ENCODE results near the gene CEACAM19. TPM values are rescaled to one million over a fixed set of nuclear protein-coding genes. Genes with fewer than 3 reads are reported as not detected.

CEACAM19 gene
- total RNA-seq, 4 donors from 2014 or later: 1.0 to 16.1 (median 1.3) TPM

MicroRNAs within 50 kb of the gene (microRNA counts, 767-probe panel; counts per million panel counts)
- 0 to 1,821 counts per million in 2 donors for microRNA hsa-miR-4531

Small RNA genes within 50 kb of the gene (microRNA-seq; reads per million reads assigned to microRNA genes)
- not detected for gene MIR4531 (ENCODE audit: borderline microRNAs expressed, borderline replicate concordance)

Small RNA genes within 50 kb of the gene (small RNA-seq; reads per million reads assigned to genes)
- gene RF00285: not detected

Other genes starting within 250 kb of the CEACAM19 start
- 10 to 100 TPM in 1 of 4 donors, 1 to 10 TPM in 3; 1.0 to 23.7 (median 2.4) TPM for gene ZNF229, start 223.0 kb upstream of the CEACAM19 start, total RNA-seq
- 10 to 100 TPM in 2 of 4 donors, 1 to 10 TPM in 2; 2.6 to 23.4 (median 11.2) TPM for gene ZNF180, start 171.0 kb upstream of the CEACAM19 start, total RNA-seq
- 1 to 10 TPM in 1 of 4 donors, under 1 TPM in 1, not detected in 2; 0.40 to 2.9 TPM for gene CEACAM20, start 141.8 kb upstream of the CEACAM19 start, total RNA-seq
- not detected for gene IGSF23, start 57.9 kb upstream of the CEACAM19 start, total RNA-seq
- 10 to 100 TPM in 3 of 4 donors, 1 to 10 TPM in 1; 7.9 to 45.3 (median 28.0) TPM for gene PVR, start 27.6 kb upstream of the CEACAM19 start, total RNA-seq
- not detected for gene CEACAM16, start 27.7 kb downstream of the CEACAM19 start, total RNA-seq
- 10 to 100 TPM in 2 of 4 donors, 1 to 10 TPM in 2; 3.2 to 58.8 (median 11.9) TPM for gene BCL3, start 77.2 kb downstream of the CEACAM19 start, total RNA-seq
- gene CBLC, start 106.4 kb downstream of the CEACAM19 start, total RNA-seq: 1 to 10 TPM in 1 of 4 donors, under 1 TPM in 1, not detected in 2; 0.29 to 5.8 TPM
- gene BCAM, start 137.6 kb downstream of the CEACAM19 start, total RNA-seq: 100 to 1,000 TPM in 2 of 4 donors, 10 to 100 TPM in 1, 1 to 10 TPM in 1; 3.8 to 171 (median 111) TPM
- gene NECTIN2, start 174.8 kb downstream of the CEACAM19 start, total RNA-seq: 100 to 1,000 TPM in 2 of 4 donors, 10 to 100 TPM in 2; 14.1 to 106 (median 86.1) TPM
- gene TOMM40, start 219.8 kb downstream of the CEACAM19 start, total RNA-seq: 10 to 100 TPM; 10.5 to 38.2 (median 24.1) TPM
- 10 to 100 TPM in 3 of 4 donors, 1 to 10 TPM in 1; 9.1 to 92.5 (median 33.6) TPM for gene APOE, start 234.3 kb downstream of the CEACAM19 start, total RNA-seq
- gene APOC1, start 243.1 kb downstream of the CEACAM19 start, total RNA-seq: 1 to 10 TPM in 3 of 4 donors, not detected in 1; 3.0 to 7.4 (median 3.5) TPM

Measured in uterus (tissue), 4 donors.